22Rv1 (cell line): ENCODE results near the gene AFF4.
"Not testable (repeated sequence)": the region's sequence is repeated elsewhere in the genome, so short reads cannot be mapped to it uniquely, and the experiment has no call there.

Experiments
- ZFX ChIP-seq: fragments of 450-650 bp; IDR thresholded peaks from 2 replicates; pipeline ENCODE4 v1.6.1; 2017; ENCODE audit warnings: antibody characterized with exemption, borderline replicate concordance
- TF ChIP-seq, protein P1 (sequence below): fragments of 450-650 bp; IDR thresholded peaks from 2 replicates; pipeline ENCODE4 v1.5.1; 2017; ENCODE audit warnings: mild to moderate bottlenecking

DNA sequence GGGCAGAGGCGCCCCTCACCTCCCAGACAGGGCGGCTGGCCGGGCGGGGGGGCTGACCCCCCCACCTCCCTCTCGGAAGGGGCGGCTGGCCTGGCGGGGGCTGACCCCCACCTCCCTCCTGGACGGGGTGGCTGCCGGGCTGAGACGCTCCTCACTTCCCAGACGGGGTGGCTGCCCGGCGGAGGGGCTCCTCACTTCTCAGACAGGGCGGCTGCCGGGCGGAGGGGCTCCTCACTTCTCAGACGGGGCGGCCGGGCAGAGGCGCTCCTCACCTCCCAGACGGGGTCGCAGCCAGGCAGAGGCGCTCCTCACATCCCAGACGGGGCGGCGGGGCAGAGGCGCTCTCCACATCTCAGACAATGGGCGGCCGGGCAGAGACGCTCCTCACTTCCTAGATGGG is 19.5 kb upstream of the AFF4 start:
- TF ChIP-seq, protein P1, sequence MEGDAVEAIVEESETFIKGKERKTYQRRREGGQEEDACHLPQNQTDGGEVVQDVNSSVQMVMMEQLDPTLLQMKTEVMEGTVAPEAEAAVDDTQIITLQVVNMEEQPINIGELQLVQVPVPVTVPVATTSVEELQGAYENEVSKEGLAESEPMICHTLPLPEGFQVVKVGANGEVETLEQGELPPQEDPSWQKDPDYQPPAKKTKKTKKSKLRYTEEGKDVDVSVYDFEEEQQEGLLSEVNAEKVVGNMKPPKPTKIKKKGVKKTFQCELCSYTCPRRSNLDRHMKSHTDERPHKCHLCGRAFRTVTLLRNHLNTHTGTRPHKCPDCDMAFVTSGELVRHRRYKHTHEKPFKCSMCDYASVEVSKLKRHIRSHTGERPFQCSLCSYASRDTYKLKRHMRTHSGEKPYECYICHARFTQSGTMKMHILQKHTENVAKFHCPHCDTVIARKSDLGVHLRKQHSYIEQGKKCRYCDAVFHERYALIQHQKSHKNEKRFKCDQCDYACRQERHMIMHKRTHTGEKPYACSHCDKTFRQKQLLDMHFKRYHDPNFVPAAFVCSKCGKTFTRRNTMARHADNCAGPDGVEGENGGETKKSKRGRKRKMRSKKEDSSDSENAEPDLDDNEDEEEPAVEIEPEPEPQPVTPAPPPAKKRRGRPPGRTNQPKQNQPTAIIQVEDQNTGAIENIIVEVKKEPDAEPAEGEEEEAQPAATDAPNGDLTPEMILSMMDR = not testable (repeated sequence)
- not testable (repeated sequence) for TF ChIP-seq ZFX
